CD4-positive, alpha-beta T cell (primary cell): ENCODE measurements around the gene DOCK2. TPM values are rescaled to one million over a fixed set of nuclear protein-coding genes. Genes with fewer than 3 reads are reported as not detected.

Experiments used
- ATAC-seq: fragments of 200-7000 bp; cut with Tn5 transposase; one replicate; pipeline ENCODE4 v1.10.0; 2022; ENCODE audit warnings: mild to moderate bottlenecking; ENCODE audit not compliant: poor library complexity
- CTCF ChIA-PET: fragments of 350-600 bp; sonication (Branson Sonifier 250); formaldehyde crosslinking; loops from one replicate; lab custom pipeline; 2021; ENCODE audit warnings: antibody characterized with exemption, inconsistent platforms; lab: Charles Lee
- POLR2A ChIA-PET: fragments of 350-600 bp; sonication (Branson Sonifier 250); formaldehyde crosslinking; loops from one replicate; lab custom pipeline; 2021; ENCODE audit warnings: antibody characterized with exemption, inconsistent platforms; lab: Charles Lee
- DNase-seq, 14 experiments: peaks; one replicate each; pipeline ENCODE4 v3.0.0-alpha.2; 2013 to 2020; ENCODE audit warnings: mixed read lengths in 2 of 14
- H3K27ac ChIP-seq, 2 donors: one replicate each; pipeline versions ENCODE4 v1.5.1 to v1.7.0; 2013; ENCODE audit warnings: low read length in 2 of 2, low read depth in 1 of 2, mild to moderate bottlenecking in 1 of 2
- H3K27me3 ChIP-seq, 2 experiments: 1 replicate in 1 of 2; 2 replicates in 1 of 2; pipeline versions ENCODE4 v1.6.1 to v1.7.0; 2013; ENCODE audit warnings: low read length in 2 of 2, control low read depth in 1 of 2, mild to moderate bottlenecking in 1 of 2, moderate library complexity in 1 of 2; ENCODE audit not compliant: insufficient read depth in 2 of 2, control insufficient read depth in 1 of 2
- H3K36me3 ChIP-seq: one replicate; pipeline ENCODE4 v1.6.1; 2013; ENCODE audit warnings: low read length, control low read depth; ENCODE audit not compliant: insufficient read depth
- H3K4me1 ChIP-seq: one replicate; pipeline ENCODE4 v1.6.1; 2013; ENCODE audit warnings: low read length, control low read depth; ENCODE audit not compliant: insufficient read depth
- H3K4me3 ChIP-seq: one replicate; pipeline ENCODE4 v1.5.1; 2013; ENCODE audit warnings: mild to moderate bottlenecking, low read length, moderate library complexity
- H3K9me3 ChIP-seq, 2 experiments: 1 replicate in 1 of 2; 2 replicates in 1 of 2; pipeline versions ENCODE4 v1.6.1 to v1.7.0; 2013; ENCODE audit warnings: low read length in 2 of 2, mild to moderate bottlenecking in 2 of 2, control low read depth in 1 of 2, moderate library complexity in 1 of 2; ENCODE audit not compliant: control insufficient read depth in 1 of 2, insufficient read depth in 1 of 2
- H3K27ac Mint-ChIP-seq: one replicate; pipeline ENCODE4 v1.8.0; 2020; ENCODE audit warnings: mixed read lengths
- H3K27me3 Mint-ChIP-seq: one replicate; pipeline ENCODE4 v1.8.0; 2021; ENCODE audit warnings: mixed read lengths
- H3K36me3 Mint-ChIP-seq: one replicate; pipeline ENCODE4 v1.8.0; 2021; ENCODE audit warnings: low read depth, mixed read lengths
- H3K4me1 Mint-ChIP-seq: one replicate; pipeline ENCODE4 v1.8.0; 2021; ENCODE audit warnings: low read depth, mixed read lengths
- H3K4me3 Mint-ChIP-seq: one replicate; pipeline ENCODE4 v1.8.0; 2020; ENCODE audit warnings: mild to moderate bottlenecking, mixed read lengths
- H3K9me3 Mint-ChIP-seq: one replicate; pipeline ENCODE4 v1.8.0; 2020; ENCODE audit warnings: mixed read lengths
- CTCF ChIP-seq: fragments of 200-600 bp; IDR thresholded peaks from one replicate; pipeline ENCODE4 v1.8.0; 2022; ENCODE audit warnings: antibody characterized with exemption, mild to moderate bottlenecking
- intact Hi-C, 2 experiments: fragments of 100-400 bp; cut with DNase I in 1 of 2; cut with micrococcal nuclease in 1 of 2; formaldehyde crosslinking; loops; one replicate each; pipeline versions ENCODE4 v1.15.1 to v1.9.0; 2023 to 2025; cut with DNase I, micrococcal nuclease
- total RNA-seq, 174 experiments: library from RNA in 2 of 174; stranded (reverse) in 2 of 174; gene quantifications; one replicate each; pipeline ENCODE4 v1.2.3 and lab custom pipeline; 2021 to 2026

Gene DOCK2
- total RNA-seq, 2 experiments from 2014 or later, result 220 to 229 TPM

- H3K27me3 Mint-ChIP-seq, result no peaks in the 10 kb centered on the region
- no peak for DNase-seq
- no peaks in the 10 kb centered on the region for H3K36me3 Mint-ChIP-seq
- H3K4me3 ChIP-seq, result no peak overlapping the region
- no peak for ATAC-seq
- POLR2A ChIA-PET, result no interaction called here
- no peak overlapping the region for H3K27ac Mint-ChIP-seq
- no peaks in the 10 kb centered on the region for H3K36me3 ChIP-seq
- CTCF ChIA-PET, result no interaction called here
- no peak overlapping the region for H3K4me3 Mint-ChIP-seq
- H3K4me1 Mint-ChIP-seq, result no peaks in the 10 kb centered on the region
- H3K9me3 Mint-ChIP-seq, result no peaks in the 10 kb centered on the region
- H3K9me3 ChIP-seq, result no peaks in the 10 kb centered on the region
- no peak overlapping the region for H3K27ac ChIP-seq
- H3K4me1 ChIP-seq, result no peaks in the 10 kb centered on the region
- no peak for TF ChIP-seq CTCF
- peaks cover 0 to 6% of the 10 kb centered on the region in 2 experiments for H3K27me3 ChIP-seq
- intact Hi-C loops, result no loop called here
Observed at GRCh38 chr5:170112876-170113521, 475.9 kb downstream of the DOCK2 start.

GRCh38 chr5:170113522-170113900 is 476.4 kb downstream of the DOCK2 start:
- no peaks in the 10 kb centered on the region for H3K27me3 Mint-ChIP-seq
- DNase-seq, result no peak
- no peak for ATAC-seq
- H3K27ac Mint-ChIP-seq, result no peak overlapping the region
- no peak for TF ChIP-seq CTCF
- no peaks in the 10 kb centered on the region for H3K4me1 Mint-ChIP-seq
- ChIA-PET CTCF (no interaction called here), POLR2A (no interaction called here)
- intact Hi-C loops, result no loop called here
- Histone ChIP-seq H3K4me3 (no peak overlapping the region), H3K27ac (no peak overlapping the region), H3K4me1 (no peaks in the 10 kb centered on the region), H3K36me3 (no peaks in the 10 kb centered on the region), H3K27me3 (peaks cover 0 to 6% of the 10 kb centered on the region in 2 experiments), H3K9me3 (no peaks in the 10 kb centered on the region)
- no peak overlapping the region for H3K4me3 Mint-ChIP-seq
- H3K36me3 Mint-ChIP-seq, result no peaks in the 10 kb centered on the region
- H3K9me3 Mint-ChIP-seq, result no peaks in the 10 kb centered on the region

GRCh38 chr5:170114271-170114670 is 477.2 kb downstream of the DOCK2 start:
- no peaks in the 10 kb centered on the region for H3K36me3 ChIP-seq
- H3K9me3 Mint-ChIP-seq, result no peaks in the 10 kb centered on the region
- H3K4me1 ChIP-seq, result no peaks in the 10 kb centered on the region
- no peak overlapping the region for H3K27ac Mint-ChIP-seq
- ATAC-seq (no peak), DNase-seq (no peak)
- POLR2A ChIA-PET, result no interaction called here
- intact Hi-C loops, result no loop called here
- no peak overlapping the region for H3K4me3 ChIP-seq
- no peak overlapping the region for H3K4me3 Mint-ChIP-seq
- H3K4me1 Mint-ChIP-seq, result no peaks in the 10 kb centered on the region
- no peaks in the 10 kb centered on the region for H3K9me3 ChIP-seq
- CTCF ChIA-PET, result no interaction called here
- no peak for TF ChIP-seq CTCF
- no peak overlapping the region for H3K27ac ChIP-seq
- H3K27me3 Mint-ChIP-seq, result no peaks in the 10 kb centered on the region
- H3K36me3 Mint-ChIP-seq, result no peaks in the 10 kb centered on the region
- peaks cover 0 to 6% of the 10 kb centered on the region in 2 experiments for H3K27me3 ChIP-seq
